ENCODE results near the gene WDR33.

DNA sequence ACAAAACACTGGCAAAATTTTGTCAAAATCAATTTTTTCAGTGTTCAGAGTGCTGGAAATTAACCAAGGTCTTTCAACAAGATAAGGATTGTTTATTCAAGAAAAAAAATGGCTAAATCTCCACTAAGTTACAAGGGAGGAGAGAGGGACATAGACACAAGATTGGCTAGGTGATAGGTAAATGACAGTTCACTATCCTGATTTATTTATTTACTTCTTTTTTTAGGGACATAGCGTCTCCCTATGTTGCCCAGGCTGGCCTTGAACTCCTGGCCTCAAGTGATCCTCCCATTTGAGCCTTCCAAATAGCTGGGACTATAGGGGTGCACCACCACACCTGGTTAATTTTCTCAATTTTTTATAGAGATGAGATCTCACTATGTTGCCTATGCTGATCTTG is 3.7 kb upstream of the WDR33 start:
- TF ChIP-seq, protein P1, sequence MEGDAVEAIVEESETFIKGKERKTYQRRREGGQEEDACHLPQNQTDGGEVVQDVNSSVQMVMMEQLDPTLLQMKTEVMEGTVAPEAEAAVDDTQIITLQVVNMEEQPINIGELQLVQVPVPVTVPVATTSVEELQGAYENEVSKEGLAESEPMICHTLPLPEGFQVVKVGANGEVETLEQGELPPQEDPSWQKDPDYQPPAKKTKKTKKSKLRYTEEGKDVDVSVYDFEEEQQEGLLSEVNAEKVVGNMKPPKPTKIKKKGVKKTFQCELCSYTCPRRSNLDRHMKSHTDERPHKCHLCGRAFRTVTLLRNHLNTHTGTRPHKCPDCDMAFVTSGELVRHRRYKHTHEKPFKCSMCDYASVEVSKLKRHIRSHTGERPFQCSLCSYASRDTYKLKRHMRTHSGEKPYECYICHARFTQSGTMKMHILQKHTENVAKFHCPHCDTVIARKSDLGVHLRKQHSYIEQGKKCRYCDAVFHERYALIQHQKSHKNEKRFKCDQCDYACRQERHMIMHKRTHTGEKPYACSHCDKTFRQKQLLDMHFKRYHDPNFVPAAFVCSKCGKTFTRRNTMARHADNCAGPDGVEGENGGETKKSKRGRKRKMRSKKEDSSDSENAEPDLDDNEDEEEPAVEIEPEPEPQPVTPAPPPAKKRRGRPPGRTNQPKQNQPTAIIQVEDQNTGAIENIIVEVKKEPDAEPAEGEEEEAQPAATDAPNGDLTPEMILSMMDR (IDR thresholded peaks at IDR 0.05; ENCODE audit: low read depth, low read length, missing input control) = no peak
- TF ChIP-seq YY1 (IDR thresholded peaks at IDR 0.05) (peak; percentile 28), EGR1 (IDR thresholded peaks at IDR 0.05; ENCODE audit: low read depth in 2 of 2) (no peak), GABPA (IDR thresholded peaks at IDR 0.05 in 1 of 2, conservative IDR thresholded peaks at IDR 0.05 in 1 of 2) (no peak)

Data from liver (tissue), 3 donors.